ENCODE results near the gene CEBPA. TPM values are rescaled to one million over a fixed set of nuclear protein-coding genes. Genes with fewer than 3 reads are reported as not detected.

CEBPA gene
- total and polyA plus RNA-seq, 5 experiments from 2014 or later, result 0.08 to 1.3 (median 0.82) TPM; not detected in 1

DNA sequence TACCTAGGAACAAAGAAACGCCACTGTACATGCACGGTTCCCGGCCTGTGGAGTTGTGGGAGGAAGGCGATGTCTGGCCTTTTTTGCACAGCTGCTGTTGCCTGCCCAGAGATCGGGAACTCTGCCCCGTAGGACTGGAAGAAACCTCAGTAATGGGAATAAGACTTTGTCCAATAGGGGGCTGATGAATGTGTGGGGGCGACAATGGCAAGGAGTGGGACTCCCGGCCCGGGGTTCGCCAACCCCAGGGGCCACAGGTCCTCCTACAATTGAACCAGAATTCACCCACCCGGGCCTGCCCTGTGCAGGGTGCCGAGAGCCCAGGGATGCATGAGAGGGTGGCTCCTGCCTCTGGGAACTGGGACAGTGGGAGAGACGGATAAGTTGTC lies 2.0 kb upstream of the CEBPA start:
- peaks cover 0 to 14% (median 6%) of the 10 kb centered on the region in 4 donors for H3K4me1 Mint-ChIP-seq
- no peak for DNase-seq
- H3K36me3 Mint-ChIP-seq, result no peaks in the 10 kb centered on the region
- peaks cover 19 to 69% (median 34%) of the 10 kb centered on the region in 5 donors for H3K27me3 Mint-ChIP-seq
- H3K27ac Mint-ChIP-seq, result peak overlapping the region in 1 of 10 donors; percentile 34
- POLR2A ChIA-PET, result no interaction called here
- peak overlapping the region in 5 of 10 donors; percentile 11 to 61 (median 38) for H3K4me3 Mint-ChIP-seq
- ATAC-seq, result no peak
- no peaks in the 10 kb centered on the region for H3K9me3 Mint-ChIP-seq

DNA sequence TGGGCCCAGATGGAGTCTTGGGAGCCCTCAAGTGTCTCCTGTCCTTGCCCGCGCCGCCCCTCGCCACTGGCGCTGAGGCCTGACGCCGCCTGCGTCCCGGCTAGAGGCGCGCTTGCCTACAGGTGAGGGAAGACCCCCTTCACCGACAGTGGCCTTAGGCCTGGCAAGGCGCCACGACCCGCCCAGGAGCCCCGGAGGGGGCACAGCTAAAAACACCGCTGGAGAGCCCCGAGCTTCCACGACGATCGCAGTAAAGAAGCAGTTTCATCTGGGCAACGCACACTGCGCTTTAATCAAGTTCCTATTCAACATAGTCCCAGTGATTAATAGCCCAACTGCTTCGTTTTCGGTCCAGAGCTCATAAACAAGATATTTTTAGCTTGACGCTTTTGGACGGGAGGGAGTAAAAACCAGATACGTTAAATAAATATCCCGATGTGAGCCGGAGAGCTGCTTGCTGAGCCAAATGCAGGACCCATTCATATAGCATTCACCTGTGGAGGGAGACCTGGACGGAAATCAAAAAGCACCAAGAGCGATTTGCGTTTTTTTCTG lies 1.5 kb upstream of the CEBPA start:
- ATAC-seq (no peak), DNase-seq (no peak)
- POLR2A ChIA-PET, result no interaction called here
- no peaks in the 10 kb centered on the region for H3K36me3 Mint-ChIP-seq
- peaks cover 0 to 14% (median 6%) of the 10 kb centered on the region in 4 donors for H3K4me1 Mint-ChIP-seq
- H3K27me3 Mint-ChIP-seq, result peaks cover 19 to 71% (median 38%) of the 10 kb centered on the region in 5 donors
- H3K9me3 Mint-ChIP-seq, result no peaks in the 10 kb centered on the region
- peak overlapping the region in 1 of 10 donors; percentile 34 for H3K27ac Mint-ChIP-seq
- H3K4me3 Mint-ChIP-seq, result peak overlapping the region in 8 of 10 donors; percentile 16 to 70 (median 50)

DNA sequence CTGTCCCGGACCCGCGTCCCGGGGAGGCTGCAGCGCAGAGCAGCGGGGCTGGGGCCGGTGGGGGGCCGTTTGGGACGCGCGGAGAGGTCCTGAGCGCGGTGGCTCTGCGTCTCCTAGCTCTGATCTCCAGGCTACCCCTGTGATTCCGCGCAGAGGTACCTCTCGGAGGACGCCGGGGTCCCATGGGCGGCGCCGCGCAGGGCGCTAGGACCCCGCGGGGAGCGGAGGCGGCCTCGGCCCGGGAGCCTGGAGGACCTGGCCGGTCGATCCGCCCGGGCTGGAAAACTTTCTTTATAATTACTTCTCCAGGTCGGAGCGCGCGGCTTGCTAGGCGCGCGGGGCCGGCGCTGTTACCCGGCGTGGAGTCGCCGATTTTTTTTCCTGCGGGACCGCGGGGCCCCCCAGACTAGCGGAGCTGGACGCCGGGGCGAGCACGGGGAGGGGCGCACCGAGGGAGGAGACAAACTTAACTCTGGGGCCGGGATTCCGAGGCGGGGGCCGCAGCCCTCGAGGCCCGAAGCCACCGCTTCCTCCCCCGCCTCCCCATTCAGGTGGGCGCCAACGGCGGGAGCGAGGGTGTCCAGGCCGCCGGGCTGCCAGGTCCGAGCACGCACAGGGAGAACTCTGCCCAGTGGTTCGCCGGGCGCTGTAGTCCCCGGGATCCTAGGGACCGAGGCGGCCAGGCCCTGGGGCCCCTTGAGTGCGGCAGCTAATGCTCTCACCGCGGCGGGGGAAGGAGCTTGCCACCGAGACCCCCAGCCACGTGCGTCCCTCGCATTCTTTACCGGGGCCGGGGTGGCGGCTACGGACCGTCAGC lies 848 bp upstream of the CEBPA start:
- no peak for DNase-seq
- POLR2A ChIA-PET, result interaction anchor here (1.4 kb wide), 1 partner anchor 71 kb away, joined by 3 read pairs; no protein-coding TSS in a partner anchor

DNA sequence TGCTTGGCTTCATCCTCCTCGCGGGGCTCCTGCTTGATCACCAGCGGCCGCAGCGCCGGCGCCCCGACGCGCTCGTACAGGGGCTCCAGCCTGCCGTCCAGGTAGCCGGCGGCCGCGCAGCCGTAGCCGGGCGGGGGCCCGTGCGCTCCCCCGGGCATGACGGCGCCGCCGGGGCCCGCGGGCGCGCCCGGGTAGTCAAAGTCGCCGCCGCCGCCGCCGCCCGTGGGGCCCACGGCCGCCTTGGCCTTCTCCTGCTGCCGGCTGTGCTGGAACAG lies 497 bp downstream of the CEBPA start:
- Mint-ChIP-seq H3K27me3 (peaks cover 17 to 60% (median 43%) of the 10 kb centered on the region in 5 donors), H3K27ac (no peak overlapping the region), H3K9me3 (no peaks in the 10 kb centered on the region), H3K36me3 (no peaks in the 10 kb centered on the region), H3K4me1 (peaks cover 0 to 14% (median 6%) of the 10 kb centered on the region in 4 donors), H3K4me3 (peak overlapping the region in 1 of 10 donors; percentile 16)
- ATAC-seq (no peak), DNase-seq (no peak)
- POLR2A ChIA-PET, result interaction anchor here (1.4 kb wide), 1 partner anchor 73 kb away, joined by 3 read pairs; no protein-coding TSS in a partner anchor

More for the DNA sequence above, 848 bp upstream of the CEBPA start:
- Mint-ChIP-seq H3K27me3 (peaks cover 15 to 71% (median 38%) of the 10 kb centered on the region in 5 donors), H3K4me1 (peaks cover 0 to 14% (median 6%) of the 10 kb centered on the region in 4 donors), H3K27ac (no peak overlapping the region), H3K4me3 (peak overlapping the region in 9 of 10 donors; percentile 39 to 84 (median 58)), H3K9me3 (no peaks in the 10 kb centered on the region), H3K36me3 (no peaks in the 10 kb centered on the region)
- ATAC-seq, result peak; percentile 15 to 33

DNA sequence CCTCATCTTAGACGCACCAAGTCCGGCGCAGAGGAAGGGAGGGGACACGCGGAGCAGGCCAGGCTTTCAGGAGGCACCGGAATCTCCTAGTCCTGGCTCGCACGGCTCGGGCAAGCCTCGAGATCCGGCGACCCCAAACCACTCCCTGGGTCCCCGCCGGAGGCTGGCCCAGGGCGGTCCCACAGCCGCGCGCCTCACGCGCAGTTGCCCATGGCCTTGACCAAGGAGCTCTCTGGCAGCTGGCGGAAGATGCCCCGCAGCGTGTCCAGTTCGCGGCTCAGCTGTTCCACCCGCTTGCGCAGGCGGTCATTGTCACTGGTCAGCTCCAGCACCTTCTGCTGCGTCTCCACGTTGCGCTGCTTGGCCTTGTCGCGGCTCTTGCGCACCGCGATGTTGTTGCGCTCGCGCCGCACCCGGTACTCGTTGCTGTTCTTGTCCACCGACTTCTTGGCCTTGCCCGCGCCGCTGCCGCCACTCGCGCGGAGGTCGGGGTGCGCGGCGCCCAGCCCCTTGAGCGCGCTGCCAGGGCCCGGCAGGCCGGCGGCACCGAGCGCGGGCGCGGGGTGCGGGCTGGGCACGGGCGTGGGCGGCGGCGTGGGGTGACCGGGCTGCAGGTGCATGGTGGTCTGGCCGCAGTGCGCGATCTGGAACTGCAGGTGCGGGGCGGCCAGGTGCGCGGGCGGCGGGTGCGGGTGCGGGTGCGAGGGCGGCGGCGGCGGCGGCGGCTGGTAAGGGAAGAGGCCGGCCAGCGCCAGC lies 1.0 kb downstream of the CEBPA start:
- Mint-ChIP-seq H3K9me3 (no peaks in the 10 kb centered on the region), H3K27me3 (peaks cover 17 to 59% (median 43%) of the 10 kb centered on the region in 5 donors), H3K4me3 (peak overlapping the region; percentile 21 to 80 (median 55)), H3K36me3 (no peaks in the 10 kb centered on the region), H3K27ac (no peak overlapping the region), H3K4me1 (peaks cover 0 to 14% (median 6%) of the 10 kb centered on the region in 4 donors)
- peak in 1 of 10 donors; percentile 36 for DNase-seq
- no peak for ATAC-seq
- POLR2A ChIA-PET, result no interaction called here

DNA sequence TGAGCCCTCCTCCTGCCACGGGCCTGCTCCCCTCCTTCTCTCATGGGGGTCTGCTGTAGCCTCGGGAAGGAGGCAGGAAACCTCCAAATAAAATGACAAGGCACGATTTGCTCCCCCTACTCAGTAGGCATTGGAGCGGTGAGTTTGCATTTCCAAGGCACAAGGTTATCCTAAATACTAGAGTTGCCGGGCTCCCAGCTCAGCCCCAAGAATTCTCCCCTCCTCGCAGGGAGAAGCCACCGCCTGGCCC lies 1.5 kb downstream of the CEBPA start:
- Mint-ChIP-seq H3K27me3 (peaks cover 17 to 59% (median 38%) of the 10 kb centered on the region in 5 donors), H3K9me3 (no peaks in the 10 kb centered on the region), H3K4me1 (peaks cover 0 to 16% (median 6%) of the 10 kb centered on the region in 4 donors), H3K27ac (peak overlapping the region in 1 of 10 donors; percentile 13), H3K4me3 (peak overlapping the region in 9 of 10 donors; percentile 21 to 80 (median 57)), H3K36me3 (no peaks in the 10 kb centered on the region)
- no peak for ATAC-seq
- DNase-seq, result no peak
- POLR2A ChIA-PET, result no interaction called here

DNA sequence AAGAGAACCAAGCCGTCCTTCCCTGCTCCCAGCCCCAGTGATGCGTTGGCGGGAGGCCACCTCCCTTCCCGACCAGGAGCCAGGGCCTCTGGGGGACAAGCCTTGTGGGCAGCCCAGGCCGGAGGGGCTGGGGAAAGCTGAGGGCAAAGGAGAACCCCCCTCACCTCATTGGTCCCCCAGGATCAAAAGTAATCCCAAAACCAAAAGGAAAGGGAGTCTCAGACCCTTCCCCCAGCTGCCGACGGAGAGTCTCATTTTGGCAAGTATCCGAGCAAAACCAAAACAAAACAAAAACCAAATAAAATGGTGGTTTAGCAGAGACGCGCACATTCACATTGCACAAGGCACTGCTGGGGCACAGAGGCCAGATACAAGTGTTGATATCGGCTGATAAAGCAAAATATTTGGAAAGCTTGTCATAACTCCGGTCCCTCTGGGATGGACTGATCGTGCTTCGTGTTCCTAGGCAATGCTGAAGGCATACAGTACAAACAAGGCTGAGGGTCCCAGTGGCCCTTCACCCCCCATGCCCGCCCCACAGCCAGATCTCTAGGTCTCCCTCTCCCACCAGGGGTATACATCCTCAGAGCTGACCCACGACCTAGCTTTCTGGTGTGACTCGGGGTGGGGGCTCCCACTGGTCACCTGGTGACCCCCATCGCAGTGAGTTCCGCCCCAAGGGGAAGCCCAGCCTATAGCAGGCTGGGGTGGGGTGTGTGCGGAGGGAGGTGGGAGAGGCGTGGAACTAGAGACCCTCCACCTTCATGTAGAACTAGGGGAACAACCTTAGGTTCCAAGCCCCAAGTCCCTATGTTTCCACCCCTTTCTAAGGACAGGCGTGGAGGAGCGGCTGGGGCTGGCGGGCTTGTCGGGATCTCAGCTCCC lies 2.1 kb downstream of the CEBPA start:
- H3K4me3 Mint-ChIP-seq, result peak overlapping the region in 9 of 10 donors; percentile 21 to 80 (median 59)
- POLR2A ChIA-PET, result no interaction called here
- no peaks in the 10 kb centered on the region for H3K36me3 Mint-ChIP-seq
- ATAC-seq (no peak), DNase-seq (no peak)
- peaks cover 20 to 59% (median 36%) of the 10 kb centered on the region in 5 donors for H3K27me3 Mint-ChIP-seq
- H3K9me3 Mint-ChIP-seq, result no peaks in the 10 kb centered on the region
- peak overlapping the region in 1 of 10 donors; percentile 13 for H3K27ac Mint-ChIP-seq
- H3K4me1 Mint-ChIP-seq, result peaks cover 0 to 16% (median 6%) of the 10 kb centered on the region in 4 donors

DNA sequence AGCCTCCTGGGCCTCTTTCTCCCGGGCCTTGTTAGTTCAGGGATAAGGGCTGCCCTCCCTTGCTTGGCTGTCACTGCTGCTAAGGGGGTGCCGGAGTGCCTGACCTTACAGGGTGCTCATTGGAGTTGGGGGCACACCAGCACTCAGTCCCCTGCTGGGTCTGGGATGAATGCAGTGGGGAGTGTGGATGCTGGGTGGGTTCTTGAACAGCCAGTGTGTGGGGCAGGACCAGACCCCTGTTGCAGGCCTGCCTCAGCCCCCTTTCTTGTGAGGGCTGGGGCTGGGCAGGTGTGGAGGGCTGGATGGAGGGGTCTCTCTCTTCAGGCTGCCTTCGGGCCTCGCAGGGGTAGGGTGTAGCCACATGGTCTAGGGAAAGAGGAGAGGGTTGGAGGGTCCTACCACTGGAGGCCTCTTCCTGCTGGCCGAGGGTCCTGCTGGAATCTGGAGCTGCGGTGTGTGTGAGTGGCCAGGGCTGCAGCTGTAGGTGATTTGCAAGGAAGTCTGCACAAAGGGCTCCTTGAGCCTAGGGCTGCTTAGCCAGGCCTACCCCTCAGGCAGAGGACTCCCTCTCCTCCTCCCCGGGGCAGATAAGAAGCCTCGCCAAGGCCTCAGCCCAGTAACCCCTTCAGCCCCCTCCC lies 3.2 kb downstream of the CEBPA start:
- H3K27me3 Mint-ChIP-seq, result peaks cover 12 to 56% (median 26%) of the 10 kb centered on the region in 5 donors
- peaks cover 0 to 12% (median 6%) of the 10 kb centered on the region in 4 donors for H3K4me1 Mint-ChIP-seq
- H3K36me3 Mint-ChIP-seq, result no peaks in the 10 kb centered on the region
- POLR2A ChIA-PET, result no interaction called here
- ATAC-seq, result no peak
- H3K9me3 Mint-ChIP-seq, result no peaks in the 10 kb centered on the region
- H3K27ac Mint-ChIP-seq, result peak overlapping the region in 1 of 10 donors; percentile 34
- peak in 1 of 10 donors; percentile 53 for DNase-seq
- peak overlapping the region in 1 of 10 donors; percentile 53 for H3K4me3 Mint-ChIP-seq

DNA sequence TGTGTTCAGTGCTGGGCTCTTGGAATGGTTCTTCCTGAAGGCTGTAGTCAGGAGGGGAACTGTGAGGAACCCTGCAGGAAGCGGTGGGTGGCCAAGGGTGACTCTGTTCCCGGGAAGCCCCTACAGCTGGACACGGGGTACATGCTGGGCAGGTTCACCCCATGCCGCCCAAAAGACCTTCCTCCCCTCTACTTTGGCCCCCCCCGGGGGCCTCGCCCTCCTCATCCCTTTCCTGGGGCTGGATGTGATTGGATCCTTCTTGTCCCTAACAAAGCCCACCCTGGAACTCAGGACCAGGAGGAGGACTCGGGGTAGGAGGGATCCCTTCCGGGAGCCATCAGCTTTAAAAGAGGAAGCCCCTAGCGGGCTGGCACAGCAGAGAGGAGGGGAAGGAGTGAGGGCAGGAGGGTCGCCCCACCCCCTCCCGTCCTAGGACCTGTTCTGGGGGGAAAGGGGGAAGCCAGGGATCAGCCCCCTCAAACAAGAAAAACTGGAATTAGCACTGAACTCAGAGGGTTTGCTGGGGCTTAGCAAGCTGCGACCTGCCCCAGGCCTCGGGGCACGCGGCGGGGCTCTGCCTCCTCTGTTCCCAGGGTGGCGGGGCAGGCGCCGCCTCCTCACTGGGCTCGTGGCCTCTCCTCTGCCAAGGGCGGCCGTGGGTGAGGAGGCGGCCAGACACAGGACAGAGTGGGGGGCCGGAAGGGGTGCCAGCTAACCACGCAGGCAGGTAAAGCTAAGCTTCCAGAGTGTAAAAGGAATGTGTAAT lies 4.0 kb downstream of the CEBPA start:
- Mint-ChIP-seq H3K36me3 (no peaks in the 10 kb centered on the region), H3K4me3 (no peak overlapping the region), H3K9me3 (no peaks in the 10 kb centered on the region), H3K27ac (no peak overlapping the region), H3K27me3 (peaks cover 11 to 58% (median 22%) of the 10 kb centered on the region in 5 donors), H3K4me1 (peaks cover 3 to 11% (median 5%) of the 10 kb centered on the region in 4 donors)
- ATAC-seq, result no peak
- POLR2A ChIA-PET, result no interaction called here
- peak in 1 of 10 donors; percentile 52 for DNase-seq

DNA sequence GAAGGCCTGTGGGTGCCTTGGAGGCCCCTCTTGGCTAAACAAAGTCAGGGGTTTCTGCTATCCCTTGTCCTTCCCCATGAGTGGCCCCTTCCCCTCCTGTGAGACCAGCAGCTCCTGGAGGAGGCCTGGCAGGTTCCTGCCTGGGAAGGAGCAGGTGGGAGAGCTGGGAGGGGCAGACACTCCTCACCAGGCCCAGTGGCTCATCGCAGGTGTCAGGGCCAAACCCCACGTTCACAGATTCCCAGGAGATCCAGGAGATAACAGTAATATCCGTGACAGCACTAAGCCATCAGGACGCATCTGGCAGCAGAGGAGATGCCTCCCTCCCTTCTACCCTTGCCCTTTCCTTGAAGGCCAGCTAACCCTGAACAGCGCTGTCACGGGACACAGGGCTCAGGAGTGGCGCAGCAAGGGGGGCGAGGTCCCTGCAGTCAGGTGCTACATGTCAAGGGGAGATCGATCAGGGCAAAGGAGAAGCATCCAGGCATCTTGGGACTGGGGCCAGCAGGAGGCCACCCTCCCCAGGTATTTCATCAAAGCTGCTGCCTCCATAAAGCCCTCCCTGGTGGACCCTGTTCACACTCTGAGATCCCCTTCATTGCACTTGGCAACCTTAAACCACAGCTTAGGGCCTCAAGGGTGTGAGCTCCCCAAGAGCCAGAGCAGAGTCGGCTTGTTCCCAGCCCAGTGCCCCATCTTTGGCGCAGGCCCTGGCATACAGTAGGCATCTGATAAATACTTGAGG lies 4.8 kb downstream of the CEBPA start:
- H3K4me3 Mint-ChIP-seq, result no peak overlapping the region
- no peaks in the 10 kb centered on the region for H3K9me3 Mint-ChIP-seq
- peaks cover 3 to 11% (median 5%) of the 10 kb centered on the region in 4 donors for H3K4me1 Mint-ChIP-seq
- POLR2A ChIA-PET, result no interaction called here
- peaks cover 11 to 61% (median 22%) of the 10 kb centered on the region in 5 donors for H3K27me3 Mint-ChIP-seq
- H3K27ac Mint-ChIP-seq, result no peak overlapping the region
- ATAC-seq (no peak), DNase-seq (peak in 1 of 10 donors; percentile 28)
- H3K36me3 Mint-ChIP-seq, result no peaks in the 10 kb centered on the region
